ENCODE data around the gene MROH8.

DNA sequence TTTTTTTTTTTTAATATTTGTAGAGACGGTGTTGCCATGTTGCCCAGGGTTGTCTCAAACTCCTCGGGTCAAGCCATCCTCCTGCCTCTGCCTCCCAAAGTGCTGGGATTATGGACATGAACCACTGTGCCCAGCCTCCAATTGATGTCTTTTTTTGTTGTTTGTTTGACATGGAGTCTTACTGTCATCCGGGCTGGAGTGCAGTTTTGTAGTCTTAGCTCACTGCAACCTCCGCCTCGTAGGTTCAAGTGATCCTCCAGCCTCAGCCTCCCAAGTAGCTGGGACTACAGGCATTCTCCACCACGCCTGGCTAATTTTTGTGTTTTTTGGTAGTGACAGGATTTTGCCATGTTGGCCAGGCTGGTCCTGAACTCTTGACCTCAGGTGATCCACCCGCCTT is 9.4 kb upstream of the MROH8 start:
- TF ChIP-seq, protein P1, sequence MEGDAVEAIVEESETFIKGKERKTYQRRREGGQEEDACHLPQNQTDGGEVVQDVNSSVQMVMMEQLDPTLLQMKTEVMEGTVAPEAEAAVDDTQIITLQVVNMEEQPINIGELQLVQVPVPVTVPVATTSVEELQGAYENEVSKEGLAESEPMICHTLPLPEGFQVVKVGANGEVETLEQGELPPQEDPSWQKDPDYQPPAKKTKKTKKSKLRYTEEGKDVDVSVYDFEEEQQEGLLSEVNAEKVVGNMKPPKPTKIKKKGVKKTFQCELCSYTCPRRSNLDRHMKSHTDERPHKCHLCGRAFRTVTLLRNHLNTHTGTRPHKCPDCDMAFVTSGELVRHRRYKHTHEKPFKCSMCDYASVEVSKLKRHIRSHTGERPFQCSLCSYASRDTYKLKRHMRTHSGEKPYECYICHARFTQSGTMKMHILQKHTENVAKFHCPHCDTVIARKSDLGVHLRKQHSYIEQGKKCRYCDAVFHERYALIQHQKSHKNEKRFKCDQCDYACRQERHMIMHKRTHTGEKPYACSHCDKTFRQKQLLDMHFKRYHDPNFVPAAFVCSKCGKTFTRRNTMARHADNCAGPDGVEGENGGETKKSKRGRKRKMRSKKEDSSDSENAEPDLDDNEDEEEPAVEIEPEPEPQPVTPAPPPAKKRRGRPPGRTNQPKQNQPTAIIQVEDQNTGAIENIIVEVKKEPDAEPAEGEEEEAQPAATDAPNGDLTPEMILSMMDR (IDR thresholded peaks at IDR 0.05; ENCODE audit: poor library complexity): no peak
- TF ChIP-seq EZH2 (IDR thresholded peaks at IDR 0.05; ENCODE audit: borderline replicate concordance): no peak
